Omental fat pad (tissue), 4 donors: Measurements from ENCODE around the gene TMEM69. TPM values are rescaled to one million over a fixed set of nuclear protein-coding genes. Genes with fewer than 3 reads are reported as not detected.
A peak's percentile ranks its signal among the peaks of the same experiment; 100 is the strongest.

ENCODE experiments used
- ATAC-seq: fragments of 150-250 bp; one replicate; pipeline ENCODE4 v1.9.1; 2016; ENCODE audit warnings: mild to moderate bottlenecking, moderate library complexity; ENCODE audit not compliant: low FRiP score
- DNase-seq: peaks from one replicate; pipeline ENCODE4 v3.0.0-alpha.2; 2019; ENCODE audit warnings: low spot score
- total RNA-seq, 4 donors: library from RNA; depleted of rRNA; stranded (reverse); fragments of >200 nt; gene quantifications; one replicate each; pipeline ENCODE4 v1.1.0, GENCODE V29; 2016
- TF ChIP-seq, protein P1 (sequence below), 3 donors: fragments of 450-650 bp; IDR thresholded peaks; one replicate each; pipeline ENCODE4 v1.5.1; 2016 to 2017; ENCODE audit warnings: antibody characterized with exemption in 3 of 3, mild to moderate bottlenecking in 3 of 3, moderate library complexity in 2 of 3

Gene TMEM69
- total RNA-seq, 4 donors from 2014 or later = 14.3 to 22.3 (median 21.2) TPM

- DNase-seq (no peak), ATAC-seq (no peak)
- TF ChIP-seq, protein P1, sequence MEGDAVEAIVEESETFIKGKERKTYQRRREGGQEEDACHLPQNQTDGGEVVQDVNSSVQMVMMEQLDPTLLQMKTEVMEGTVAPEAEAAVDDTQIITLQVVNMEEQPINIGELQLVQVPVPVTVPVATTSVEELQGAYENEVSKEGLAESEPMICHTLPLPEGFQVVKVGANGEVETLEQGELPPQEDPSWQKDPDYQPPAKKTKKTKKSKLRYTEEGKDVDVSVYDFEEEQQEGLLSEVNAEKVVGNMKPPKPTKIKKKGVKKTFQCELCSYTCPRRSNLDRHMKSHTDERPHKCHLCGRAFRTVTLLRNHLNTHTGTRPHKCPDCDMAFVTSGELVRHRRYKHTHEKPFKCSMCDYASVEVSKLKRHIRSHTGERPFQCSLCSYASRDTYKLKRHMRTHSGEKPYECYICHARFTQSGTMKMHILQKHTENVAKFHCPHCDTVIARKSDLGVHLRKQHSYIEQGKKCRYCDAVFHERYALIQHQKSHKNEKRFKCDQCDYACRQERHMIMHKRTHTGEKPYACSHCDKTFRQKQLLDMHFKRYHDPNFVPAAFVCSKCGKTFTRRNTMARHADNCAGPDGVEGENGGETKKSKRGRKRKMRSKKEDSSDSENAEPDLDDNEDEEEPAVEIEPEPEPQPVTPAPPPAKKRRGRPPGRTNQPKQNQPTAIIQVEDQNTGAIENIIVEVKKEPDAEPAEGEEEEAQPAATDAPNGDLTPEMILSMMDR (IDR thresholded peaks at IDR 0.05) = no peak
These were observed 10.2 kb upstream of the TMEM69 start for GRCh38 chr1:45677751-45678245.

GRCh38 chr1:45678489-45678888, 9.5 kb upstream of the TMEM69 start:
- TF ChIP-seq, protein P1 (IDR thresholded peaks at IDR 0.05) = no peak
- DNase-seq = no peak
- no peak for ATAC-seq

- TF ChIP-seq, protein P1 (IDR thresholded peaks at IDR 0.05) = no peak
- DNase-seq (no peak), ATAC-seq (no peak)
These were observed 8.9 kb upstream of the TMEM69 start for GRCh38 chr1:45679123-45679522.

- no peak for ATAC-seq
- DNase-seq = no peak
- TF ChIP-seq, protein P1 (IDR thresholded peaks at IDR 0.05) = no peak
These were observed 5.0 kb upstream of the TMEM69 start for GRCh38 chr1:45682942-45683341.

DNA sequence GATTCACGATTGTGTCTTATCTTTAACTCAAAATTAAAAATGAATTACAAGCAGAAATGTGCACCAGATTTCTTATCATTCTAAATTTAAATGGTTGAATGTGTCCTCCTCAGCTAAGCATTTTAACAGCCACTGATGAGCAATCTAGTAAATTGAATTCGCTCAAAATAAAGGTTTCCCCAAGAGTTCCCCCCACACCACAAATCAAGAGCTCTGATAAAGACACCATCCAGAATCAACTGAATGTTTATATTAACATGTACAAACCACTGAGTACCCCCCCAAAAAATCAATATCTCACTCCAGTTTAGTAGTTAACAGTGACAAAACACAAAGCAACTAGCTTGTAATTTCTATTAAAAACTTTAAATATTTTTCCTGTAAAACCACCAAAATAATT, 3.6 kb upstream of the TMEM69 start:
- TF ChIP-seq, protein P1 (IDR thresholded peaks at IDR 0.05) = no peak
- no peak for DNase-seq
- ATAC-seq = no peak

DNA sequence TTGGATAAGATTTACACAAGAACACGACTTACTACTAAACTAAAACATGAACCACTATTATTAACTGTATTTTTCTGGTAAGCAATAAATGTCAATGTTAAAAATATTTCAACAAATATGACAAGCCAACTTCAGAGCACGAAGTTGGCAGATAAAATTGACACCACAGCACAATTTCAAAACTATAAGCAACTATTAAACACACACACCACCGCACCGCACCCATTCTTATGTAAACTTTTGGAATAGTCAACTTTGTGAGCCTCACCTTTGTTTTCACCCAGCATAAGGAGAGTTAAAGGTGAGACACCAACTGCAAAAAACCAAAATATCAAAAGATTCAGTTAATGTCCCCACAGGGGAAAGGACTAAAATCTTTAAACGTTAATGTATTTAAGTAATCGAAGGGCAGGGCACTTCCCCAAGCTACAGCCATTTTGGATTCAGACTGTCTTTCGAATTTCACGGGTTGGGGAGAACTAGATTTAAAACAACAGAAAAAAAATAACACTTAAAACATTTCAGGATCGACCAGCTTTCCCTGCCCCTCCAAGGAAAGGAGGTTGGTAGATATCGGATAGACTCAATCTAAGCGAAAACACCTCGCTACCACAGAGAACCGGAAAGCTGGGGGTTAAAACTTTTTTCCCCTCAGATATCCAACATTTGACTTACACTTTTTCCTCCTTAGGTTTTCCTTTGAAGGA, 2.5 kb upstream of the TMEM69 start:
- TF ChIP-seq, protein P1 (IDR thresholded peaks at IDR 0.05) = no peak
- DNase-seq = no peak
- ATAC-seq = no peak

DNA sequence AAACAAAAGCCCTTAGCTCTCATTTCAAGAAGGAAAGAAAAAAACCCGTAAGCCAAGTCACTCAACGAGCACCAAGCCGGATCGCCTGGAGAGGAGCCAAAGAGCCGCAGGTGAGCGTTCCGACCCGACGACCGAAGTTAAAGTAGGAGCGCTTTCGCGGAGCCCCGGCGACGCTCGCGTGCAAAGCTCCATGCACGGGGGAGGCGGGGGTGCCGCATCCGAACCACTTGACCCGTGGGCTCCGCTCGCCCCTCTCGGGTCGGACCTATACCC, 2.0 kb upstream of the TMEM69 start:
- TF ChIP-seq, protein P1 (IDR thresholded peaks at IDR 0.05) = no peak
- ATAC-seq (peak; percentile 1), DNase-seq (peak; percentile 62)
